ENCODE data around the gene CALCR. TPM values are rescaled to one million over a fixed set of nuclear protein-coding genes. Genes with fewer than 3 reads are reported as not detected.
A peak's percentile ranks its signal among the peaks of the same experiment; 100 is the strongest.

CALCR gene
- total RNA-seq, 1 experiment from 2014 or later: not detected

- DNase-seq (no peak), ATAC-seq (no peak)
- CTCF ChIA-PET: interaction anchor here (0.7 kb wide), 1 partner anchor 1135 kb away, joined by 3 read pairs; no protein-coding TSS in a partner anchor
These were observed 15.6 kb downstream of the CALCR start for GRCh38 chr7:93558705-93559614.

GRCh38 chr7:93551931-93552330 is 22.6 kb downstream of the CALCR start:
- Histone ChIP-seq H2AFZ (ENCODE audit: low read length) (no peak overlapping the region), H3K4me2 (ENCODE audit: low read length) (no peak overlapping the region), H3K36me3 (ENCODE audit: low read depth, low read length) (no peaks in the 10 kb centered on the region), H3F3A (ENCODE audit: low read length, unreplicated experiment) (no peaks in the 10 kb centered on the region), H3K79me2 (ENCODE audit: low read length) (no peaks in the 10 kb centered on the region), H3K4me3 (ENCODE audit: low read length) (no peak overlapping the region), H4K20me1 (ENCODE audit: low read length) (no peaks in the 10 kb centered on the region), H3K9ac (ENCODE audit: low read length) (no peak overlapping the region), H3K27me3 (ENCODE audit: low read length) (peaks cover 56% of the 10 kb centered on the region), H3K27ac (ENCODE audit: low read length) (no peak overlapping the region), H3K9me3 (ENCODE audit: low read length) (no peaks in the 10 kb centered on the region), H3K4me1 (ENCODE audit: insufficient read depth, low read length) (no peaks in the 10 kb centered on the region), H3K9me2 (replicated peaks; ENCODE audit: low read length) (no peaks in the 10 kb centered on the region)
- ChIA-PET CTCF (interaction anchor here (0.7 kb wide), 1 partner anchor 12 kb away, joined by 3 read pairs; no protein-coding TSS in a partner anchor), POLR2A (ENCODE audit: unreplicated experiment) (no interaction called here)
- no peak for DNase-seq
- no peak for TF ChIP-seq EZH2phosphoT487 (IDR thresholded peaks at IDR 0.05; ENCODE audit: borderline replicate concordance, low read length)
- no TSS peak for BruUV-seq (replicated peaks)
- no peak for ATAC-seq
- intact Hi-C loops (cut with micrococcal nuclease): loop anchor here (1.0 kb wide), 2 partner anchors 307 to 374 kb away; no protein-coding TSS in a partner anchor

More at GRCh38 chr7:93558705-93559614, 15.6 kb downstream of the CALCR start:
- TF ChIP-seq EZH2 (IDR thresholded peaks at IDR 0.05; ENCODE audit: low read length, unreplicated experiment) (no peak), CTCF (conservative IDR thresholded peaks at IDR 0.05; ENCODE audit: low read depth, low read length) (no peak), EZH2phosphoT487 (IDR thresholded peaks at IDR 0.05; ENCODE audit: borderline replicate concordance, low read length) (no peak)
- Histone ChIP-seq H3F3A (ENCODE audit: low read length, unreplicated experiment) (no peaks in the 10 kb centered on the region), H2AFZ (ENCODE audit: low read length) (no peak overlapping the region), H3K4me3 (ENCODE audit: low read length) (no peak overlapping the region), H3K4me1 (ENCODE audit: insufficient read depth, low read length) (no peaks in the 10 kb centered on the region), H4K20me1 (ENCODE audit: low read length) (no peaks in the 10 kb centered on the region), H3K27ac (ENCODE audit: low read length) (no peak overlapping the region), H3K27me3 (ENCODE audit: low read length) (peaks cover 55% of the 10 kb centered on the region), H3K4me2 (ENCODE audit: low read length) (no peak overlapping the region), H3K9me2 (replicated peaks; ENCODE audit: low read length) (no peaks in the 10 kb centered on the region), H3K9me3 (ENCODE audit: low read length) (no peaks in the 10 kb centered on the region), H3K36me3 (ENCODE audit: low read depth, low read length) (no peaks in the 10 kb centered on the region), H3K9ac (ENCODE audit: low read length) (no peak overlapping the region), H3K79me2 (ENCODE audit: low read length) (no peaks in the 10 kb centered on the region)
- POLR2A ChIA-PET (ENCODE audit: unreplicated experiment): no interaction called here
- no TSS peak for BruUV-seq (replicated peaks)
- intact Hi-C loops (cut with micrococcal nuclease): no loop called here

- Histone ChIP-seq H3K9me2 (replicated peaks; ENCODE audit: low read length) (no peaks in the 10 kb centered on the region), H3K27ac (ENCODE audit: low read length) (no peak overlapping the region), H3K4me1 (ENCODE audit: insufficient read depth, low read length) (no peaks in the 10 kb centered on the region), H3K9ac (ENCODE audit: low read length) (no peak overlapping the region), H3K4me3 (ENCODE audit: low read length) (no peak overlapping the region), H3K36me3 (ENCODE audit: low read depth, low read length) (no peaks in the 10 kb centered on the region), H2AFZ (ENCODE audit: low read length) (no peak overlapping the region), H3K9me3 (ENCODE audit: low read length) (no peaks in the 10 kb centered on the region), H3K4me2 (ENCODE audit: low read length) (no peak overlapping the region), H3F3A (ENCODE audit: low read length, unreplicated experiment) (no peaks in the 10 kb centered on the region), H3K27me3 (ENCODE audit: low read length) (peaks cover 57% of the 10 kb centered on the region), H4K20me1 (ENCODE audit: low read length) (no peaks in the 10 kb centered on the region), H3K79me2 (ENCODE audit: low read length) (no peaks in the 10 kb centered on the region)
- intact Hi-C loops (cut with micrococcal nuclease): loop anchor here (1.0 kb wide), 2 partner anchors 306 to 373 kb away; no protein-coding TSS in a partner anchor
- ChIA-PET CTCF (interaction anchor here (0.7 kb wide), 1 partner anchor 13 kb away, joined by 3 read pairs; no protein-coding TSS in a partner anchor), POLR2A (ENCODE audit: unreplicated experiment) (no interaction called here)
- no TSS peak for BruUV-seq (replicated peaks)
- ATAC-seq (peak; percentile 69), DNase-seq (peak; percentile 57)
- TF ChIP-seq CTCF (conservative IDR thresholded peaks at IDR 0.05; ENCODE audit: low read depth, low read length) (peak; percentile 73), EZH2 (IDR thresholded peaks at IDR 0.05; ENCODE audit: low read length, unreplicated experiment) (no peak)
These were observed 23.2 kb downstream of the CALCR start for GRCh38 chr7:93551063-93551895.
